H54 (cell line): ENCODE results near the gene ECI2.
"Not testable (repeated sequence)": the region's sequence is repeated elsewhere in the genome, so short reads cannot be mapped to it uniquely, and the experiment has no call there.

ENCODE experiments used
- DNase-seq: peaks from one replicate; pipeline ENCODE4 v3.0.0; 2011; ENCODE audit warnings: low spot score, mixed read lengths; ENCODE audit not compliant: insufficient read length
- FAIRE-seq: peaks from 3 replicates; lab custom pipeline; 2011; peaks lifted over from hg19 to GRCh38; lab: Jason Lieb, UNC
- POLR2A ChIP-seq: IDR thresholded peaks from 2 replicates; pipeline ENCODE4 v1.6.1; 2011; ENCODE audit warnings: low read depth, mild to moderate bottlenecking, low read length

Gene ECI2

DNA sequence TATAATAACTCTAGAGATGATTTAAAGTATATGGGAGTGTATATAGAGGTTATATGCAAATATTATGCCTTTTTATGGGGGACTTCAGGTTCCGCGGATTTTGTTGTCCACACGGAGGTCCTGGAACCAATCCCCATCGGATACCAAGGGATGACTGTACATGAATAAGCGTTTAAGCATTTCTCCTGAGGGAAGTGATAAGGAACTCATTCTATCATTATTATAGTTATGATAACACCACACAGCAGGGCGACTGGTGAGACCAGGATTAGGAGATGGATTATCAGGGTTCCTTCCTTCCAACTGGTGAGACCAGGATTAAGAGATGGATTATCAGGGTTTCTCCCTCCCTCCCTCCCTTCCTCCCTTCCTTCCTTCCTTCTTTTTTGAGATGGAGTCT, 6.6 kb downstream of the ECI2 start:
- no peak for FAIRE-seq
- TF ChIP-seq POLR2A, result no peak
- DNase-seq, result no peak

DNA sequence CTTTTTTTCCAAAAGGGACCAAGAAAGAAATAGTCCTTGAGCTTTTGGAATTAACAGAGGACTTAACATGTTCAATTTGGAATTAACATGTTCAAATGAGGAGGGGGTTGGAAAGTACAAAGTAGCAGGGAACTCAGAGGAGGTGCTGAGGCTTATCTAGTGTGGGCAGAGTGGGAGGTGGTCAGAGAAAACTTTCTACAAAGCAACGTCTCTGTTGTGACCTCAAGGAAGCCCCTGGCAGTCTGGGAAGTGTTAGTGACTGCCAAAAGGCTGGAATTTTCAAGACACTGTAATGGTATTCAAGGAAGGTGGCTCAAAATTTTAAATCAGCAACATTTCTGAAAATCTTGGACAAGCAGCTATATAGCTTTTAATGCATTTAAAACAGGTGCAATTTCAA, 7.3 kb downstream of the ECI2 start:
- FAIRE-seq, result no peak
- no peak for DNase-seq
- no peak for TF ChIP-seq POLR2A

DNA sequence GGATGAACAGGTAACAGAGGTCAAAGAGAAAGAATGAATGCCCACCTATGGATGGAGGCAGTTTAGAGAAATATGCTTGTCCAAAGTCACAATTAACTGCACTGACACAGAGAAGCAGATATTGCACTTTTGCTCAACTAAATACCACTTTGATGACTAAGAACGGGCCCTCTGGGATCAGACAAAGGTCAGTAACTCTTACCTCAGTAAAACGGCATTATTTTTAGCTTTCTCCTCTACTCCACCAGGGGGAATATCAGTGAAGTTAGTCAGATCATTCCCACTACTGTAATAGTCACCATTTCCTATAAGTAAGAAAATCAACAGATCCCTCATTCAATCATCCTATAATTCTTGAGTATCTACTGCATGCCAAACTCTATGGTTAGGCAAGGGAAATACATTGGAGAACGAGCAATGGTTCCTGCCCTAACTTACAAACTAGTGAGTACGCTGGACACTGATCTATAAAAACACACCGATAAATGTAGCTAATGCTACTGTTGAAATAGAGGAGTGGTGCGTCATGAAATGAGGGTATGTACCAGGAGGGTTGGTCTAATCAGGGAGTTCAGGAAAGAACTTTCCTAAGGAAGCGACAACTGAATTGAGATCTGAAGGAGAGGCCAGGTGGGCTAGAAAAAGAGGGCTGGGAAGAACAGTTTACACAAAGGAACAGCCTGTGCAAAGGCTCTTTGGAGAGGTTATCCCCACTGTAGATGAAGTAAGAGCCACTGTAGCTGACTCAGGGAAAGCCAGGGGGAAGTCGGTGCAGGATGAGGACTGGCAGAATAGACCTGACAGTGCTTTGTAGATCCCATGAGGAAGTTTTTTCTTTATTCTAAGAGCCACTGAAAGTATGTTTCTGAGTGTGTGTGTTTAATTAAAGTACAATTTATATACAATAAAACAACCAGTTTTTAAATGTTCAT, 9.2 kb downstream of the ECI2 start:
- FAIRE-seq (peak; percentile 96), DNase-seq (peak; percentile 56)
- TF ChIP-seq POLR2A, result no peak

DNA sequence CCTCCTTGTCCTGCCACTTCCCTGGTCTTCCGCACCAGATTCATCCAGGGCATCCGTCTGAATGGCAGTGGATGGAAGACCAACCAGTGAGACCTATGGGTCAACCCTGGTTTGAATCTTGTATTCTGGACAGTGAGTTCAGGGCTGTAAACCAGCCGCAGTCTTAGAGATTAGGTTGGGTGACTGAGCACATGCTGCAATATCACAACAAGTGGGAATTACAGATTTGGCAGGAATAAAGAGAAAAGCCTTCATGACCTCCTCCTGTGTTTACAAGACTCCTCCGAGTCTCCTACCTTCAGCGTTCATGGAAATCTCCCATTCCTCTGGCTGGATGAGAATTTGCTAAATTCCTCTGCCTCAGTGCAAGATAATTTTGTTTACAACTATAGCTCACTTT, 9.9 kb downstream of the ECI2 start:
- TF ChIP-seq POLR2A, result no peak
- FAIRE-seq (no peak), DNase-seq (no peak)

DNA sequence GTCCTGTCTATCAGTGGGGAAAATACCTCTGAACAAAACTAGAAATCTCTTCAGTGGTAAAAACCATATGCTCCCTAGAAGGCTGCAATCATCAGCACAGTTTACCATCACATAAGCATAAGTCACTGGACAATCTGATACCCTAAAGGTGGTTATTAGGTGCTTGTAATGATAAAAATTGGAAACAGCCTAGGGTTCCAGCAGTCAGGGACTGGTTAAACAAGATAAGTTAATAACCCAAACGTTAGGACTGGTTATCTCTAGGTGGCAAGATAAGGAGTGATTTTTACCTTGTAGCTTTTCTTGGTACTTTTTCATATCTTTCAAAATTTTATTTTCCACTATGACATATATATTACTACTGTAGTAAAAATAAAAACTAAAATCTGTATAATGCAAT, 11.0 kb downstream of the ECI2 start:
- FAIRE-seq (no peak), DNase-seq (no peak)
- TF ChIP-seq POLR2A, result no peak

DNA sequence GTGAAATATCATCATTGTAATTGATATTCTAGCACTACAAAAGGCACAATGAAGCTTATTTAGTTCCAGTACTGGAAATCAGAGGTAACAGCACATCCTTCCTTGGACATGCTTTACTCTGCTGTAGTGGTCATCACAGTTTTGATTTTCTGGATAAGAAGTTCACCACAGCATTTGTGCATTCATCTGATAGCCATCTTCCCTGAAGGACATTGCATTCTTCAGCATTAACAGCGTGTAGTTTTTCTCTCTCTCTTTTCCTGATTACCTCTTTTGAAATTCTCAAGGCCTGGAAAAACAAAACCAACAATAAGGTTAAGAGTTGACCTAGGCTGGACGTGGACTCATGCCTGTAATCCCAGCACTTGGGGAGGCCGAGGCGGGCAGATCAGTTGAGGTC, 19.6 kb downstream of the ECI2 start:
- no peak for FAIRE-seq

DNA sequence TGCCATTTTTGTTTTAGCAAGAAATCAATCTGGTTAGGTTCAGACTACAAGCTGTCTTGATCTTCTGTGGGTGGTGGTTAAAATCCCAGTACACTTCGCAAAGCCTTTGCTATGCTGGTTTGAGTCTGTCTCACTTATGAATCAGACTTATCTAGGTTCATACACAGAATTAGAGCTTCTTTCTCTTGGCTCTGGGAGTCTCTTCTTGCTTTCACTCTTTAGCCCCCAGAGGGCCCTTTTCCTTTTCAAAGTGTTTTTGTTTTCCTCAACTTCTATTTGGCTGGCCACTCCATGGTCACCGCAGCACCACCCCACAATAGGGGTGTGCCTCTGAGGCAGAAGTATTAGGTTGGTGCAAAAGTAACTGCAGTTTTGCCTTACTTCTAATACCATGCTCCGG, 21.3 kb downstream of the ECI2 start:
- no peak for FAIRE-seq
- no peak for DNase-seq
- no peak for TF ChIP-seq POLR2A

More for the DNA sequence above, 19.6 kb downstream of the ECI2 start:
- DNase-seq, result no peak
- TF ChIP-seq POLR2A, result no peak

DNA sequence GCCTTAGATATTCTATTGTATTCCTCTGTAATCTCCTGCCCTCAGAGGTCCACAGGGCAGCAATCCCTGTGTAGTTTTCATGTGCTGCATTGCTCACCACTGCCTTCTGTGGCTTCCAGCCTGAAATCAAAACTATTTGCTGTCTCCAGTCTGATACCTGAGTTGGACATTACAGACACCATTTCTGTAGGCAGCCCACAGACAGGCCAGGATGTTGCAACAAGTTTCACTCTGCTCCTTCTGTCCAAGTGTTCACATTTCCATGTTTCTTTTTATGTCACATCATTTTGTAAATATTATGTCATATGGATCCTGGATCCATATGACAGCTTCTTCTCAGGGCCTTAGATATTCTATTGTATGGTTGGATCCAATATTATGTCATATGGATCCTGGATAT, 21.7 kb downstream of the ECI2 start:
- TF ChIP-seq POLR2A, result no peak
- DNase-seq (no peak), FAIRE-seq (no peak)

DNA sequence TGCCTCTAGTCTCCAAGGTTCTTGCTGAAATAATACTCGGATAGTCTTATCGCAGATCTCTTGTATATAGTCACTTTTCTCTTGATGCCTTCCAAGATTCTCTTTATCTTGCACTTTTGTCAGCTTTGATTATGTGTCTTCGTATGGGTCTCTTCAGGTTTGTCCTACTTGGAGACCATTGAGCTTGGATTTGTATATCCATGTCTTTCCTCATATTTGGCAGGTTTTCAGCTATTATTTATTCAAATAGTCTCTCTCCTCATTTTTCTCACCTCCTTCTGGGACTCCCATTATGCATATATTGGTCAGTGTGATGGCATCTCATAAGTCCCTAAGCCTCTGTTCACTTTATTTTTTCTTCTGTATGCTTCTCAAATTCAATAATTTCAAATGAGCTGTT, 23.0 kb downstream of the ECI2 start:
- FAIRE-seq (no peak), DNase-seq (no peak)
- no peak for TF ChIP-seq POLR2A

DNA sequence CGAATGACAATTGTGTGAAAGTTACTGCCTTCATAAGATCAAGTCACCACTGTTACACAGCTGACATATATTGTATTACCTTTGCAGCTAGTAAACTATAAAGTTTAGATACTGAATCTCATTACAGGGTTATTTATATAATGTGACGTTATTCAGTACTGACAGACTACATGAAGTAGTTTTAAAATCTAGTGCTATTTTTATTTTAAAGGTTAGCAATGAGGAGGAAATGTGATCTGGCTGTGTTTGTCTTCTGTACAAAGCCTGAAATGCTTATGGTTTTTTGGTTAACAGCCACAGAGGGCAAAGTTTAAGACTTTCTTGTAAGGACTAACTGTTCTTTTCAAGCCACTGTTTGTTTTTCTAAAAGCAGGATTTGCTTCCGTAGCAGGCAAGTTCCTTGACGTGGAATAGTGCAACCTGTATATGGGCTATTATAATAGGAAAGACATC, 26.0 kb downstream of the ECI2 start:
- not testable (repeated sequence) for DNase-seq
- peak; percentile 94 for FAIRE-seq

DNA sequence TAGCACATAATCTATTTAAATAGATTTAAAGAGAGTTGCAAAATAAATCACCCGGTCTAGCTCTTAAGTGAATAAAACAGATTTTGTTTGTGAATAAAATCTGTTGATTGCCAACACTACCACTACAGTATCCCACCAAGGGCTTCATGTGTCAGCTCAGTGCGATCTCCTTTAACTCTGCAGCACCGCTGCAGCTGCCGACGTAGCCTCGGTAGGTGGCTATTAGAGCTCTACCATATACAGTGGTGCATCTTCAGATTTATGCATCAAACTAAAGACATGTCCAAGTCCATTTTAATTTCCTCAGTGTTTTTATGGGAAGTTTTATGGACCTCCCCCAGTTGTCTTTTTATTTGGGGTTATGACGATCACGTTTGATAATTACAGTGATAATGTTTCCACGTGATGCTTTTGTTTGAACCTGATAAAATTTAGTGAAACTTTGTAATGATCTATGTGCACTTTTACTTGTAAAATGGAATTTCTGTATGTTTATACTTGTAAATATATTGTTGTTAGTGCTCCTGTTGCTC, 26.7 kb downstream of the ECI2 start:
- FAIRE-seq, result no peak
- TF ChIP-seq POLR2A, result no peak
- DNase-seq, result no peak

DNA sequence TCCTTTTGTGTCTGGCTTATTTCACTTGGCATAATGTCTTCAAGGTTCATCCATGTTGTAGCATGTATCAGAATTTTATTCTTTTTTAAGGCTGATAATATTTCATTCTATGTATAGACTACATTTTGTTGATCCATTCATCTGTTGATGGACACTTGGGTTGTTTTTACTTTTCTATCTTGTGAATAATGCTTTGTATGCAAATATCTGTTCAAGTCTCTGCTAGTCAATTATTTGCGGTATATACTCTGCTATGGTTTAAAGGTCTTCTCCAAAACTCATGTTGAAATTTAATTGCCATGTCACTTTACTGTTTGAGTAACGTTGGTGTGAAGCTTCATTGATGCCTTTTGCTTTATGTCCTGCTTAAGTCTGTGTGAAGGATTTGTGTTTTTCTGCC, 27.5 kb downstream of the ECI2 start:
- TF ChIP-seq POLR2A, result no peak
- DNase-seq, result no peak
- no peak for FAIRE-seq

DNA sequence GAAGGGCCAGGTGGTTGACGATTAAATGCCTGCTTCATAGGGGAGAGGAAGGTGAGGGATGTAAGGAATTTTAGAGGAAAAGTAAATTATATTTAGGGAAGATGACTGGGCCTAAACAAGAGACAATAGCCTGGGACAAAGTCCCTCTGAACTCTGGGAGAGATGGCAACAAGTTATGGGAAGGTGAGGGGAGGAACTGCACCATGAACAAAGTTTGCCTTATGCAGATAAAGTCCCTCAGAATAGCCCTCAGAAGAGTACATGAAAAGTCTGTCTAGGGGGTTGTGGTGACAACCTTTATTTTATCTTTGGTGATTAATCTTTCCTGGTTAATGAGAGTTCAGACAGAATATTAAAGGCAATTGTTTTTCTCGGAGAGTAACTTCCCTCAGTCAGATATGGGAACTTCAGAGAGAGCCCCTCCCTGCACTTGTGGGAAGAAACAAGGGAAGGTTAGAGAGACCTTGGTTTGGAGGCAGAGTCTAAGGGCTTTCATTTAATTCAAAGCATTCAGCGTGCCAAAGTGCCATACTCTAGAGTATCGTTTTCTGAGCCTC, 29.3 kb downstream of the ECI2 start:
- no peak for FAIRE-seq
- DNase-seq, result no peak
- no peak for TF ChIP-seq POLR2A

DNA sequence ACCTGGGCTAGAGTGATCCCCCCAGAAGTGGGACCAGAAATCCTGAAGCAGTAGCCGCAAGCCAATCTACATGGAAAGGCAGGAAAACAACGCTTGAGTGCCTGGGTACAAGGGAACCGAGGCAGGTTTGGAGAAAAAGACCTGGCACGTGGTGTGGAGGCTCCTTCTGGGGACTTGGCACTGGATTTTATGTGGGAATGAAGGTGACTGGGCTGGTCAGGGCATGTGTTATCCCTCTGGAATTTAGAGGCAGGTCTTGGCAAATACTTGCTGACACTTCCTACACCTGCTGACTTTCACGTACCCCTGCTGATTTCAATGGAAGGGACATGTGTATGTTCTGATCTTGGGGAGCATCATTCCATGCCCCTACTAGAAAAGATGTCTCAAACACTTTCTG, 31.4 kb downstream of the ECI2 start:
- DNase-seq (peak; percentile 39), FAIRE-seq (peak; percentile 38)

More for the DNA sequence above, 31.4 kb downstream of the ECI2 start:
- TF ChIP-seq POLR2A, result no peak
